ENCODE measurements around the gene CCDC28B. TPM values are rescaled to one million over a fixed set of nuclear protein-coding genes. Genes with fewer than 3 reads are reported as not detected.
A peak's percentile ranks its signal among the peaks of the same experiment; 100 is the strongest.

Gene CCDC28B
- total and polyA plus RNA-seq, 3 experiments from 2014 or later: 14.7 to 21.0 (median 20.6) TPM

DNA sequence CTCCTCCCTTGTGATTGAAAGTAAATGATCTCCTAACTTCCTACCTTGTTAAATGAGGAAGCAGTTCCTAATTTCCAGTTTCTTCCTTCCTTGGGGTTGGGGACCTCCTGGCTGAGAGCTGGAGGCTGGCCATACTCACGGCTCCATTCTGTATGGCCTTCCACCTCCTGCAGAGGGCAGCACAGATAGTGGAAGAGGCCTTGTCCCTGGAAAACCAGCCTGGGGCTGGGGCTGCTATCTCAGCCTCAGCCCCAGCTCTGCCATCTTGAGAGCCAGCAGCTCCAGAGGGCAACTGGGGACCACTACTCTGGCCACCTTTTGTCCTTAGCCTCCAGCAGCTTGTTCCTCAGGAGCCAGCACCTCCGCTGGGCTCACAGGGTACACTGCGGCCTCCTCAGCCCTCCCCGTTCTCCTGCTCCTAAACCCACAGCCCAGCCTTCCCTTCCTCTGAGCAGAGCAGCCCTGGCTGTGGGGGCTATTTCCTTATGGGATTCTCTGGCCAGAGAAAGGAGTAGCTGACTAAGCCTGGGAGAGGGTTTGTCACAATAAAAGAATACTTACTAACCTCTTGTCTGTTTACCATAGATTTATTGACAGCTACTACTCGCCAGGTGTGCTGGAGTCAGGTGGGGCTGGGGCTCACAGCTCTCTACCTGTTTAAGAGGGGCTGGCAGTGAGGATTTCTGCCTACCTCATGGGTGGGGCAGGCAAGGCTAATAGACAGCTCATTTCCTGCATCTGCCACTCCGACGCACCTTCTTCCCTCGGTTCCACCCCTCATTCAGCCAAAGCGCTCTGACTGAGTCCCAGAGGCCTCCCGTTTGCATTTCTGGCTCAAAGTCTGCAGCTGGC lies 15.5 kb downstream of the CCDC28B start:
- peak; percentile 32 to 66 (median 38) for DNase-seq
- Mint-ChIP-seq H3K27me3 (no peaks in the 10 kb centered on the region), H3K4me3 (peak overlapping the region in 1 of 7 donors; percentile 18), H3K27ac (peak overlapping the region in 7 of 8 donors; percentile 12 to 72 (median 33)), H3K36me3 (peaks cover 0 to 46% (median 5%) of the 10 kb centered on the region in 3 donors), H3K9me3 (no peaks in the 10 kb centered on the region), H3K4me1 (peaks cover 6 to 20% (median 20%) of the 10 kb centered on the region in 3 donors)
- no peak overlapping the region for H3K27ac ChIP-seq (ENCODE audit: low read depth, low read length)
- peaks cover 14% of the 10 kb centered on the region for H3K4me1 ChIP-seq (ENCODE audit: insufficient read depth, low read length)
- no peaks in the 10 kb centered on the region for H3K9me3 ChIP-seq (ENCODE audit: low read length)
- H3K4me3 ChIP-seq (ENCODE audit: low read length): no peak overlapping the region
- POLR2A ChIA-PET: interaction anchor here (0.5 to 1.4 kb wide), 5 partner anchors 10 to 131 kb away, joined by 3 to 5 read pairs (median 3); partner anchors contain the start of genes IQCC, LCK and MARCKSL1
- no peaks in the 10 kb centered on the region for H3K36me3 ChIP-seq (ENCODE audit: insufficient read depth, low read length)
- CTCF ChIA-PET: interaction anchor here (0.6 to 6.6 kb wide), 38 partner anchors 9 to 209 kb away, joined by 3 to 40 read pairs (median 5); partner anchors contain the start of genes BSDC1, CCDC28B, FAM167B and FAM229A
- no peaks in the 10 kb centered on the region for H3K27me3 ChIP-seq (ENCODE audit: insufficient read depth, low read length, poor library complexity, severe bottlenecking)

DNA sequence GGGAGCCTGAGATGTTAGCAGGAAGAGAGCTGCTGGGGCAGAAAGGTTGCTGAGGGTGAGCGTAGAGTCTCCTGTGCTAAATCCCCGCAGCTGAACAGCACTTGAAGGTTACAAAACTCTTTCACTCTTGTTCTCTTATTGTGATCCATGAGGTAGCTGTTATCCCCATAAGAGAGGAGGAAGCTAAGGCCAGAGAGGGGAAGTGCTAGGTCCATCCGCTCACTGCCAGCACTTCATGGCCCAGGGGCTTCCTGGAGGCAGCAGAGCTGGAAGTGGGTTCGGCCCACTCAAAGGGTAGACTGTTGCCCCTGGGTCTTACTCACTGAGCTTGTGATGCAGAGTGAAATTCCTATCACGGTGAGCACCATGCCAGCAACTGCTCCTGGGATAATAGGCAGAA lies 16.2 kb downstream of the CCDC28B start:
- Histone ChIP-seq H3K36me3 (ENCODE audit: insufficient read depth, low read length) (no peaks in the 10 kb centered on the region), H3K27me3 (ENCODE audit: insufficient read depth, low read length, poor library complexity, severe bottlenecking) (no peaks in the 10 kb centered on the region), H3K27ac (ENCODE audit: low read depth, low read length) (no peak overlapping the region), H3K4me3 (ENCODE audit: low read length) (no peak overlapping the region), H3K9me3 (ENCODE audit: low read length) (no peaks in the 10 kb centered on the region), H3K4me1 (ENCODE audit: insufficient read depth, low read length) (peaks cover 21% of the 10 kb centered on the region)
- Mint-ChIP-seq H3K4me1 (peaks cover 13 to 27% (median 27%) of the 10 kb centered on the region in 3 donors), H3K27me3 (no peaks in the 10 kb centered on the region), H3K4me3 (no peak overlapping the region), H3K9me3 (no peaks in the 10 kb centered on the region), H3K27ac (peak overlapping the region in 1 of 8 donors; percentile 17), H3K36me3 (peaks cover 0 to 46% (median 5%) of the 10 kb centered on the region in 3 donors)
- ChIA-PET CTCF (interaction anchor here (0.9 to 6.6 kb wide), 25 partner anchors 8 to 208 kb away, joined by 3 to 40 read pairs (median 6); partner anchors contain the start of genes BSDC1, CCDC28B, FAM167B and FAM229A), POLR2A (interaction anchor here (0.5 to 1.4 kb wide), 3 partner anchors 15 to 49 kb away, joined by 3 to 6 read pairs (median 3); partner anchors contain the start of gene LCK)
- no peak for DNase-seq

DNA sequence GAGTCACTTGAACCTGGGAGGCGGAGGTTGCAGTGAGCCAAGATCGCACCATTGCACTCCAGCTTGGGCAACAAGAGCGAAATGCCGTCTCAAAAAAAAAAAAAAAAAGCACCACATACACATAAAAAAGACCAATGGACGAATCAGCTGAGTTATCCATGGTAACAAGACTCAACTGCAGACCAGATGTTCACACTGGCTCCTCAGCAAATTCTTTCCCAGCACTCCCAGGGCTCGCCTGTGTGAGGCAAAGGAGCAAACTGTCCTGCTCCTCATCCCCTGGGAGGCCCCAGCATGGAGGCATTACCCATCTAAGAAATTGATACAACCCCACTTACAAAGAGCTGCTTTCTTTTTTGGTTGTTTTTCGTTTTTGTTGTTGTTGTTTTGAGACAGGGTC lies 18.6 kb downstream of the CCDC28B start:
- H3K36me3 ChIP-seq (ENCODE audit: insufficient read depth, low read length): peaks cover 6% of the 10 kb centered on the region
- H3K27me3 ChIP-seq (ENCODE audit: insufficient read depth, low read length, poor library complexity, severe bottlenecking): no peaks in the 10 kb centered on the region
- Mint-ChIP-seq H3K27me3 (no peaks in the 10 kb centered on the region), H3K4me3 (peak overlapping the region in 1 of 7 donors; percentile 32), H3K9me3 (no peaks in the 10 kb centered on the region), H3K4me1 (peaks cover 30 to 51% (median 47%) of the 10 kb centered on the region in 3 donors), H3K27ac (peak overlapping the region in 2 of 8 donors; percentile 50 to 98), H3K36me3 (peaks cover 0 to 61% (median 6%) of the 10 kb centered on the region in 3 donors)
- ChIA-PET POLR2A (interaction anchor here (0.6 to 0.7 kb wide), 3 partner anchors 22 to 297 kb away, joined by 3 to 5 read pairs (median 4); partner anchors contain the start of gene TMEM39B), CTCF (interaction anchor here (0.7 to 6.6 kb wide), 3 partner anchors 13 to 169 kb away, joined by 3 to 40 read pairs (median 3); partner anchors contain the start of genes FAM167B and IQCC)
- no peak overlapping the region for H3K27ac ChIP-seq (ENCODE audit: low read depth, low read length)
- no peak overlapping the region for H3K4me3 ChIP-seq (ENCODE audit: low read length)
- no peaks in the 10 kb centered on the region for H3K9me3 ChIP-seq (ENCODE audit: low read length)
- peaks cover 39% of the 10 kb centered on the region for H3K4me1 ChIP-seq (ENCODE audit: insufficient read depth, low read length)
- DNase-seq: no peak

DNA sequence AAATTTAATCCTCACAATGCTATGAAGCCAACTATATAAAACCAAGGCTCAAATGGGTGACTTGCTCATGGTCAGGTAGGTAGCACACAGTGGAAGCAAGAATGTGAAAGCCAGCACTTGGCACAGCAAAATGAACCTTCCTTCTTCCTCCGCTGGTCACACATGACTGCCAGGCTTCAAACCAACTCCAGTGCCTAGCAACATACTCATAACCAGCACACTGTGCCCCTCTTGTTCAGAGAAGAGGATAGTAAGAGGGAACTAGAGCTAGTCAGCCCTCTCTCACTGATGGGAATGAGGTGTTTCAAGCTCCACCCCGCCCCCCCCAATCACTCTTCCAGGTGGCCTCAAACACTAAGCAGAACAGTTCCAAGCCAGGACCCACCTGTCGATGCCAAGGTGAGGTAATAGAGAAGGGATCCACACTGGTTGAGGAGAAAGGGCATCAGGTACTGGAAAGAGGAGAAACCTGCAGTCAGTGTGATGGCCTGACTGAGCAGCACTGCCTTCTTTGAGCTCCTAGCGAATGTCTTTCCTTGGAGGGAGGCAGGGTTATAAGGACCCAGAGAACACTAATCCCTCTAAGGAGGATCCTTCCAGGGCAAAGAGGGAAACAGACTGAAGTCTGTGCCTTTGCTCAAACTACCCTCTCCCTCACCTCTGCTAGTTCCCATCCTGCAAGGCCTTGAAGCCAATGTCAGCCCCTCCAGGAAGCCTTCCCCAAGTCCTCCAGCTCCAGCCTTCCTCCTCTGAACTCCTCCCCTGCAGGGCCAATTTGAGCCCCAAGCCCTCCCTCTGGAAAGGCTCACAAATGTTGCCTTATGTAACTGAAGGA lies 20.6 kb downstream of the CCDC28B start:
- H3K36me3 ChIP-seq (ENCODE audit: insufficient read depth, low read length): peaks cover 15% of the 10 kb centered on the region
- no peaks in the 10 kb centered on the region for H3K27me3 Mint-ChIP-seq
- peak overlapping the region; percentile 98 for H3K4me3 ChIP-seq (ENCODE audit: low read length)
- peak overlapping the region; percentile 96 to 99 (median 98) for H3K4me3 Mint-ChIP-seq
- H3K27me3 ChIP-seq (ENCODE audit: insufficient read depth, low read length, poor library complexity, severe bottlenecking): no peaks in the 10 kb centered on the region
- DNase-seq: no peak
- peaks cover 37% of the 10 kb centered on the region for H3K4me1 ChIP-seq (ENCODE audit: insufficient read depth, low read length)
- no peaks in the 10 kb centered on the region for H3K9me3 Mint-ChIP-seq
- peak overlapping the region; percentile 6 to 100 (median 98) for H3K27ac Mint-ChIP-seq
- POLR2A ChIA-PET: no interaction called here
- H3K27ac ChIP-seq (ENCODE audit: low read depth, low read length): peak overlapping the region; percentile 99
- CTCF ChIA-PET: interaction anchor here (0.6 to 2.4 kb wide), 4 partner anchors 28 to 151 kb away, joined by 3 to 5 read pairs (median 3); no protein-coding TSS in a partner anchor
- H3K36me3 Mint-ChIP-seq: peaks cover 0 to 57% (median 8%) of the 10 kb centered on the region in 3 donors
- no peaks in the 10 kb centered on the region for H3K9me3 ChIP-seq (ENCODE audit: low read length)
- H3K4me1 Mint-ChIP-seq: peaks cover 34 to 56% (median 49%) of the 10 kb centered on the region in 3 donors

DNA sequence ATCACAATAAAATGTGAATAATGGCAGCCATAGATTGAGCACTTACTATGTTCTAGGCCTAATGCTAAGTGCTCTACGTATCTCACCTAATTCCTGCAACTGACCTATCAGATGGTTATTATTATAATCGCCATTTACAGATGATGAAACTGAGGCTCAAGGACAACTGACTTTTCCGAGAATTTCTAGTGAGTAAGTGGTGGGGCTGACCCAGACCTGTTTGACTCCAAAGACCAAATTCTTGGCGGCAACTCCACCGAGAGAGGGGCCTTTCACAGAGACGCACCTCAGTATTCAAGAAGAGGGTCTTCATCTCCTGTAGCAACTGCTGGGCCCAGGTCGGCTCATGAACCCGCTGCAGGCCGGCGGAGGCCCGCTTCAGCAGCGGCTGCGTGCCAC lies 21.2 kb downstream of the CCDC28B start:
- peak overlapping the region; percentile 99 for H3K27ac ChIP-seq (ENCODE audit: low read depth, low read length)
- Mint-ChIP-seq H3K36me3 (peaks cover 0 to 59% (median 8%) of the 10 kb centered on the region in 3 donors), H3K27ac (peak overlapping the region; percentile 87 to 100 (median 99)), H3K27me3 (no peaks in the 10 kb centered on the region), H3K9me3 (no peaks in the 10 kb centered on the region), H3K4me3 (peak overlapping the region; percentile 96 to 99 (median 98)), H3K4me1 (peaks cover 34 to 56% (median 43%) of the 10 kb centered on the region in 3 donors)
- H3K4me1 ChIP-seq (ENCODE audit: insufficient read depth, low read length): peaks cover 31% of the 10 kb centered on the region
- DNase-seq: no peak
- CTCF ChIA-PET: interaction anchor here (2.4 kb wide), 1 partner anchor 27 kb away, joined by 5 read pairs; no protein-coding TSS in a partner anchor
- POLR2A ChIA-PET: interaction anchor here (0.6 kb wide), 1 partner anchor 114 kb away, joined by 3 read pairs; the partner anchor contains the start of gene MARCKSL1
- no peaks in the 10 kb centered on the region for H3K9me3 ChIP-seq (ENCODE audit: low read length)
- H3K36me3 ChIP-seq (ENCODE audit: insufficient read depth, low read length): peaks cover 15% of the 10 kb centered on the region
- no peaks in the 10 kb centered on the region for H3K27me3 ChIP-seq (ENCODE audit: insufficient read depth, low read length, poor library complexity, severe bottlenecking)
- H3K4me3 ChIP-seq (ENCODE audit: low read length): peak overlapping the region; percentile 98

DNA sequence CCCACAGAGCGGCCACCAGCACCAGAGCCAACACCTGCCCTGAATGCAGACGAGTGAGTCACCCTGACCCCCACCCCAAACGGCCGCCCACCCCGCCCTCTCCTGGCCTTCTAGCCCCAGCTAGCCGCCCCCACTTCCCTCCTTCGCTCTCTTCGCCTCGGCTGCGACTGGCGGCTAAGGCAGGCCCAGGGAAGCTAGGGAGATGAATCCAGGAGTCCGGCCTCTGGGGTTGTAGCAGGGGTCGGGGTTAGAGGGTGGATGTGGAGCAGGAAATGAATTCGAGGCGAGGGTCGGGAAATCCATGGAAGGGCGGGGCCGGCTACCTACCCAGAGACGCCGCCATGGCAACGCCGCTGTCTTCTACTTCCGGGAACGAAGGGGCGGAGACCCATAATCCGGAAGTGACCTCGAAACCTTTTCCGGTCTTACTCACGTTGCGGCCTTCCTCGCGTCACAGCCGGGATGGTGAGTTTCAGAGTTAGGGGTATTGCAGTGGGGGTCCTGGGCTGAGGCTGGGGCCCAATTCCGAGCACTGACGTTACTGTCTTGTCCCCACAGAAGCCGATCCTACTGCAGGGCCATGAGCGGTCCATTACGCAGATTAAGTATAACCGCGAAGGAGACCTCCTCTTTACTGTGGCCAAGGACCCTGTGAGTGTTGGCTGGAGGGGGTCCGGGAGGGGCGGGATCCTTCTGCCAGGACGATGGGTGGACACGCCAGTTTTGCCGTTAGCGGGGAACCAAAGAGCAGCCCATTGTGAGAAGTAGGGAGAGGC lies 21.8 kb downstream of the CCDC28B start, which contains the start of the genes EIF3I and TMEM234:
Gene EIF3I, plus strand, starts transcription at position 428 of the 776 bp plus-strand sequence. Its CDS starts 35 bp downstream, at position 463.
Gene TMEM234, minus strand, starts transcription at position 374 of the 776 bp plus-strand sequence. Its CDS starts 31 bp downstream, at position 343.
- ChIA-PET POLR2A (interaction anchor here (0.6 to 1.4 kb wide), 2 partner anchors 69 to 114 kb away, joined by 3 to 4 read pairs; partner anchors contain the start of genes HDAC1 and MARCKSL1), CTCF (interaction anchor here (1.5 to 2.4 kb wide), 2 partner anchors 27 to 47 kb away, joined by 4 to 5 read pairs; no protein-coding TSS in a partner anchor)
- H3K9me3 Mint-ChIP-seq: no peaks in the 10 kb centered on the region
- no peaks in the 10 kb centered on the region for H3K9me3 ChIP-seq (ENCODE audit: low read length)
- H3K27ac Mint-ChIP-seq: peak within 1 kb of the TSS; percentile 96 to 100 (median 99)
- H3K36me3 Mint-ChIP-seq: peaks cover 0 to 55% (median 7%) of the 10 kb centered on the region in 3 donors
- H3K4me1 Mint-ChIP-seq: peaks cover 34 to 56% (median 43%) of the 10 kb centered on the region in 3 donors
- DNase-seq: peak; percentile 84 to 95 (median 88)
- H3K4me1 ChIP-seq (ENCODE audit: insufficient read depth, low read length): peaks cover 31% of the 10 kb centered on the region
- no peaks in the 10 kb centered on the region for H3K27me3 ChIP-seq (ENCODE audit: insufficient read depth, low read length, poor library complexity, severe bottlenecking)
- H3K4me3 Mint-ChIP-seq: peak within 1 kb of the TSS; percentile 96 to 99 (median 98)
- peak within 1 kb of the TSS; percentile 98 for H3K4me3 ChIP-seq (ENCODE audit: low read length)
- peak within 1 kb of the TSS; percentile 99 for H3K27ac ChIP-seq (ENCODE audit: low read depth, low read length)
- H3K27me3 Mint-ChIP-seq: no peaks in the 10 kb centered on the region
- H3K36me3 ChIP-seq (ENCODE audit: insufficient read depth, low read length): peaks cover 15% of the 10 kb centered on the region
